Breast epithelium (tissue), 3 donors: ENCODE results near the gene TSPAN2.

ENCODE experiments used
- POLR2A ChIP-seq: fragments of 450-650 bp; IDR thresholded peaks from one replicate; pipeline ENCODE4 v1.6.1; 2016; ENCODE audit warnings: antibody characterized with exemption, mild to moderate bottlenecking, moderate library complexity
- TF ChIP-seq, protein P1 (sequence below), 3 donors: fragments of 450-650 bp; IDR thresholded peaks; one replicate each; pipeline ENCODE4 v1.5.1; 2016 to 2017; ENCODE audit warnings: antibody characterized with exemption in 3 of 3, mild to moderate bottlenecking in 3 of 3, moderate library complexity in 3 of 3

DNA sequence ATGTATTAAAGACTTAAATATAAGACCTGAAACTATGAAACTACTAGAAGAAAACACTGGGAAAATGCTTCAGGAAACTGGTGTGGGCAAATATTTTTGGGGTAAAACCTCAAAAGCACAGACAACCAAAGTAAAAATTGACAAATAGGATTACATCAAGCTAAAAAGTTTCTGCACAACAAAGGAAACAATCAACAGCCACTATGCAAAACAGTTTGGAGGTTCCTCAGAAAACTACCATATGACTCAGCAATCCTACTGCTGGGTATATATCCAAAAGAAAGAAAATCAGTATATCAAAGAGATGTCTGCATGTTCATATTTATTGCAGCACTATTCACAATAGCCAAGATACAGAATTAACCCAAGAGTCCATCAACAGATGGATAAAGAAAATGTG, 42.6 kb downstream of the TSPAN2 start:
- TF ChIP-seq, protein P1, sequence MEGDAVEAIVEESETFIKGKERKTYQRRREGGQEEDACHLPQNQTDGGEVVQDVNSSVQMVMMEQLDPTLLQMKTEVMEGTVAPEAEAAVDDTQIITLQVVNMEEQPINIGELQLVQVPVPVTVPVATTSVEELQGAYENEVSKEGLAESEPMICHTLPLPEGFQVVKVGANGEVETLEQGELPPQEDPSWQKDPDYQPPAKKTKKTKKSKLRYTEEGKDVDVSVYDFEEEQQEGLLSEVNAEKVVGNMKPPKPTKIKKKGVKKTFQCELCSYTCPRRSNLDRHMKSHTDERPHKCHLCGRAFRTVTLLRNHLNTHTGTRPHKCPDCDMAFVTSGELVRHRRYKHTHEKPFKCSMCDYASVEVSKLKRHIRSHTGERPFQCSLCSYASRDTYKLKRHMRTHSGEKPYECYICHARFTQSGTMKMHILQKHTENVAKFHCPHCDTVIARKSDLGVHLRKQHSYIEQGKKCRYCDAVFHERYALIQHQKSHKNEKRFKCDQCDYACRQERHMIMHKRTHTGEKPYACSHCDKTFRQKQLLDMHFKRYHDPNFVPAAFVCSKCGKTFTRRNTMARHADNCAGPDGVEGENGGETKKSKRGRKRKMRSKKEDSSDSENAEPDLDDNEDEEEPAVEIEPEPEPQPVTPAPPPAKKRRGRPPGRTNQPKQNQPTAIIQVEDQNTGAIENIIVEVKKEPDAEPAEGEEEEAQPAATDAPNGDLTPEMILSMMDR (IDR thresholded peaks at IDR 0.05) = no peak
- TF ChIP-seq POLR2A = no peak
